Endodermal cell (in vitro differentiated cells): ENCODE results near the gene SFRP5. TPM values are rescaled to one million over a fixed set of nuclear protein-coding genes. Genes with fewer than 3 reads are reported as not detected.

ENCODE experiments used
- DNase-seq: peaks from one replicate; pipeline ENCODE4 v3.0.0-alpha.2; 2017
- H3K27ac ChIP-seq: 2 replicates; pipeline ENCODE4 v1.5.1; 2013; ENCODE audit warnings: mild to moderate bottlenecking, low read depth, low read length, moderate library complexity
- H3K27me3 ChIP-seq: 2 replicates; pipeline ENCODE4 v1.6.1; 2013; ENCODE audit warnings: mild to moderate bottlenecking, low read length, moderate library complexity; ENCODE audit not compliant: insufficient read depth, control insufficient read depth, poor library complexity, severe bottlenecking
- H3K36me3 ChIP-seq: 2 replicates; pipeline ENCODE4 v1.7.0; 2013; ENCODE audit warnings: mild to moderate bottlenecking, low read length, moderate library complexity; ENCODE audit not compliant: control insufficient read depth, insufficient read depth
- H3K4me1 ChIP-seq: one replicate; pipeline ENCODE4 v1.7.0; 2013; ENCODE audit warnings: low read length; ENCODE audit not compliant: control insufficient read depth, insufficient read depth
- H3K4me3 ChIP-seq: 2 replicates; pipeline ENCODE4 v1.5.1; 2013; ENCODE audit warnings: mild to moderate bottlenecking, low read length, moderate library complexity
- H3K9ac ChIP-seq: 2 replicates; pipeline ENCODE4 v1.6.1; 2013; ENCODE audit warnings: mild to moderate bottlenecking, low read length, moderate library complexity; ENCODE audit not compliant: poor library complexity, severe bottlenecking; ENCODE audit errors: extremely low read depth
- H3K9me3 ChIP-seq: 2 replicates; pipeline ENCODE4 v1.6.1; 2013; ENCODE audit warnings: mild to moderate bottlenecking, low read length, moderate library complexity; ENCODE audit not compliant: control insufficient read depth
- H3K27ac Mint-ChIP-seq: 2 replicates; pipeline ENCODE4 v1.8.0; 2020; ENCODE audit warnings: mixed read lengths
- H3K27me3 Mint-ChIP-seq: 2 replicates; pipeline ENCODE4 v1.8.0; 2021; ENCODE audit warnings: mild to moderate bottlenecking, mixed read lengths; ENCODE audit not compliant: insufficient read depth
- H3K36me3 Mint-ChIP-seq: 2 replicates; pipeline ENCODE4 v1.8.0; 2020; ENCODE audit warnings: low read depth, mixed read lengths
- H3K4me1 Mint-ChIP-seq: 2 replicates; pipeline ENCODE4 v1.8.0; 2020; ENCODE audit warnings: mixed read lengths
- H3K4me3 Mint-ChIP-seq: 2 replicates; pipeline ENCODE4 v1.8.0; 2020; ENCODE audit warnings: mild to moderate bottlenecking, moderate library complexity, mixed read lengths
- H3K9me3 Mint-ChIP-seq: 2 replicates; pipeline ENCODE4 v1.8.0; 2020; ENCODE audit warnings: mild to moderate bottlenecking, mixed read lengths
- CTCF ChIP-seq: fragments of 200-600 bp; sonication (generic); conservative IDR thresholded peaks from 2 replicates; pipeline ENCODE4 v1.5.0; 2021; ENCODE audit warnings: antibody characterized with exemption, mild to moderate bottlenecking
- WGBS, 2 experiments: methylation state at CpG; one replicate each; pipeline versions ENCODE4 v1.1.5 to v1.1.7; 2013; ENCODE audit warnings: missing lambda C conversion rate in 2 of 2, mixed read lengths in 1 of 2; ENCODE audit not compliant: insufficient coverage in 1 of 2, insufficient read length in 1 of 2; 5-methylcytosine and 5-hydroxymethylcytosine counted together
- total RNA-seq, 2 donors: library from RNA; stranded (reverse); fragmentation: NEBNext Ultra II Directional in 1 of 2; extraction: Animal tissue kit (Norgen Biotek cat#: 25700) in 1 of 2; gene quantifications; 2 replicates in 1 of 2; 3 replicates in 1 of 2; pipeline ENCODE4 v1.2.1, GENCODE V29; 2021

The SFRP5 gene
- total RNA-seq, 2 donors from 2014 or later: 1.8 to 2.3 TPM

- peak overlapping the region; percentile 81 for H3K27ac Mint-ChIP-seq
- DNase-seq: peak; percentile 85
- Histone ChIP-seq H3K27me3 (no peaks in the 10 kb centered on the region), H3K4me1 (peaks cover 3% of the 10 kb centered on the region), H3K36me3 (no peaks in the 10 kb centered on the region), H3K9me3 (no peaks in the 10 kb centered on the region), H3K9ac (no peak overlapping the region), H3K27ac (peak overlapping the region; percentile 10), H3K4me3 (peak overlapping the region; percentile 58)
- TF ChIP-seq CTCF: peak; percentile 18
- H3K9me3 Mint-ChIP-seq: no peaks in the 10 kb centered on the region
- 59 to 68% methylated on average over 13 to 22 of the region's 22 CpGs for WGBS, 2 experiments
- no peaks in the 10 kb centered on the region for H3K36me3 Mint-ChIP-seq
- peak overlapping the region; percentile 47 for H3K4me3 Mint-ChIP-seq
- H3K27me3 Mint-ChIP-seq: peaks cover 15% of the 10 kb centered on the region
- peaks cover 42% of the 10 kb centered on the region for H3K4me1 Mint-ChIP-seq
These were observed 17.0 kb upstream of the SFRP5 start for GRCh38 chr10:97788552-97789442.

DNA sequence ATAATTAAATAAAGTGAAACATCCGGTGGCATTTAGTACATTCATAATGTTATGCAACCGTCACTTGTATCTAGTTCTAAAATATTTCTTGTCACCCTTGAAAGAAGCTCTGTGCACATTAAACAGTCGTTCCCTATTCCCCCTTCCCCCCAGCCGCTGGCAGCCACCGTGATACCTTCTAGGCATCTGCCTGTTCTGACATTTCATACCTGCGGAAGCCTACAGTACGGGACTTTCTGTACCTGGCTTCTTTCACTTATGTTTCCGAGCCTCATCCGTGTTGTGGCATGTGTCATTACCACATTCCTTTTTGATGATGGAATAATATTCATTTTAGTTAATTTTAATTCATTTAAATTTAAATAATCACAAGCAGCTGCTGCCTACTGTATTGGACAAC lies 13.9 kb upstream of the SFRP5 start:
- Histone ChIP-seq H3K4me1 (peaks cover 15% of the 10 kb centered on the region), H3K4me3 (no peak overlapping the region), H3K36me3 (no peaks in the 10 kb centered on the region), H3K9me3 (no peaks in the 10 kb centered on the region), H3K27me3 (no peaks in the 10 kb centered on the region), H3K9ac (no peak overlapping the region), H3K27ac (no peak overlapping the region)
- no peak overlapping the region for H3K27ac Mint-ChIP-seq
- H3K9me3 Mint-ChIP-seq: no peaks in the 10 kb centered on the region
- peaks cover 52% of the 10 kb centered on the region for H3K4me1 Mint-ChIP-seq
- DNase-seq: no peak
- H3K27me3 Mint-ChIP-seq: peaks cover 12% of the 10 kb centered on the region
- WGBS, 2 experiments: 85 to 94% methylated on average over 7 to 8 of the region's 9 CpGs
- TF ChIP-seq CTCF: no peak
- no peak overlapping the region for H3K4me3 Mint-ChIP-seq
- no peaks in the 10 kb centered on the region for H3K36me3 Mint-ChIP-seq

DNA sequence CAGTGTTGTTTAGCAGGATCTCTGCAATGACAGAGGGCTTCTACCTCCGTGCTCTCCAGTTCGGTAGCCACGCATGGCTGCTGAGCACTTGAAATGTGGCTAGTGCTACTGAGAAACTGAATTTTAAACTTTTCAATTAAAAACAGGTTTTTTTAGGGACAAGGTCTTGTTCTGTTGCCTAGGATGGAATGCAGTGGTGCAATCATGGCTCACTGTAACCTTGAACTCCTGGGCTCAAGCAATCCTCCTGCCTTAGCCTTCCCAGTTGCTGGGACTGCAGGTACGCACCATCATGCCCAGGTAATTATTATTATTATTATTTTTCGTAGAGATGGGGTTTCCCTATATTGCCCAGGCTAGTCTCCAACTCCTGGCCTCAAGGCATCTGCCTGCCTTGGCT lies 13.4 kb upstream of the SFRP5 start:
- Mint-ChIP-seq H3K4me3 (no peak overlapping the region), H3K9me3 (no peaks in the 10 kb centered on the region), H3K27ac (no peak overlapping the region), H3K36me3 (no peaks in the 10 kb centered on the region), H3K27me3 (peaks cover 12% of the 10 kb centered on the region), H3K4me1 (peaks cover 54% of the 10 kb centered on the region)
- no peak for DNase-seq
- no peaks in the 10 kb centered on the region for H3K9me3 ChIP-seq
- no peaks in the 10 kb centered on the region for H3K27me3 ChIP-seq
- no peak for TF ChIP-seq CTCF
- 94% methylated on average over 3 to 4 of the region's 5 CpGs for WGBS, 2 experiments
- H3K4me1 ChIP-seq: peaks cover 15% of the 10 kb centered on the region
- H3K36me3 ChIP-seq: no peaks in the 10 kb centered on the region
- no peak overlapping the region for H3K27ac ChIP-seq
- no peak overlapping the region for H3K4me3 ChIP-seq
- no peak overlapping the region for H3K9ac ChIP-seq
